ENCODE results near the gene CBX4.

GRCh38 chr17:79836972-79837887 lies 2.0 kb downstream of the CBX4 start:
- TF ChIP-seq POLR2A (IDR thresholded peaks at IDR 0.05) (no peak), CTCF (IDR thresholded peaks at IDR 0.05) (no peak)
